Bronchial epithelial cell (primary cell): ENCODE measurements around the gene MARCKSL1. TPM values are rescaled to one million over a fixed set of nuclear protein-coding genes. Genes with fewer than 3 reads are reported as not detected.

Experiments used
- DNase-seq: peaks from one replicate; pipeline ENCODE4 v3.0.0-alpha.2; 2010; ENCODE audit warnings: low read depth
- FAIRE-seq: peaks from 2 replicates; lab custom pipeline; 2011; peaks lifted over from hg19 to GRCh38; lab: Jason Lieb, UNC
- H3K27me3 ChIP-seq: 2 replicates; pipeline ENCODE4 v1.5.1; 2011; ENCODE audit warnings: low read length; ENCODE audit not compliant: control insufficient read depth, insufficient read depth
- H3K36me3 ChIP-seq: 2 replicates; pipeline ENCODE4 v1.5.1; 2011; ENCODE audit warnings: low read length; ENCODE audit not compliant: control insufficient read depth, insufficient read depth
- H3K4me3 ChIP-seq: 2 replicates; pipeline ENCODE4 v1.5.1; 2011; ENCODE audit warnings: mild to moderate bottlenecking, low read depth, low read length, control low read depth
- CTCF ChIP-seq: IDR thresholded peaks from 2 replicates; pipeline ENCODE4 v1.5.1; 2011; ENCODE audit warnings: mild to moderate bottlenecking, moderate library complexity, low read length, control low read depth, inconsistent platforms; ENCODE audit not compliant: insufficient read depth, severe bottlenecking
- total RNA-seq: library from RNA; depleted of rRNA; stranded (reverse); fragments of >200 nt; gene quantifications from 2 replicates; pipeline ENCODE4 v1.2.1, GENCODE V29; 2014

MARCKSL1 gene
- total RNA-seq = 3.2 and 4.2 TPM in 2 replicates

GRCh38 chr1:32335790-32336590 is at the start of gene MARCKSL1:
Gene MARCKSL1 (minus strand): TSS chr1:32336233. CDS start chr1:32336033, 200 bp downstream.
- FAIRE-seq = no peak
- peak; percentile 16 for DNase-seq
- peaks cover 2% of the 10 kb centered on the region for H3K36me3 ChIP-seq
- no peak for TF ChIP-seq CTCF
- no peaks in the 10 kb centered on the region for H3K27me3 ChIP-seq
- H3K4me3 ChIP-seq = peak within 1 kb of the TSS; percentile 56

GRCh38 chr1:32380057-32380456 is 44.0 kb upstream of the MARCKSL1 start:
- TF ChIP-seq CTCF = no peak
- Histone ChIP-seq H3K27me3 (no peaks in the 10 kb centered on the region), H3K4me3 (no peak overlapping the region), H3K36me3 (peaks cover 36% of the 10 kb centered on the region)
- DNase-seq (no peak), FAIRE-seq (no peak)

DNA sequence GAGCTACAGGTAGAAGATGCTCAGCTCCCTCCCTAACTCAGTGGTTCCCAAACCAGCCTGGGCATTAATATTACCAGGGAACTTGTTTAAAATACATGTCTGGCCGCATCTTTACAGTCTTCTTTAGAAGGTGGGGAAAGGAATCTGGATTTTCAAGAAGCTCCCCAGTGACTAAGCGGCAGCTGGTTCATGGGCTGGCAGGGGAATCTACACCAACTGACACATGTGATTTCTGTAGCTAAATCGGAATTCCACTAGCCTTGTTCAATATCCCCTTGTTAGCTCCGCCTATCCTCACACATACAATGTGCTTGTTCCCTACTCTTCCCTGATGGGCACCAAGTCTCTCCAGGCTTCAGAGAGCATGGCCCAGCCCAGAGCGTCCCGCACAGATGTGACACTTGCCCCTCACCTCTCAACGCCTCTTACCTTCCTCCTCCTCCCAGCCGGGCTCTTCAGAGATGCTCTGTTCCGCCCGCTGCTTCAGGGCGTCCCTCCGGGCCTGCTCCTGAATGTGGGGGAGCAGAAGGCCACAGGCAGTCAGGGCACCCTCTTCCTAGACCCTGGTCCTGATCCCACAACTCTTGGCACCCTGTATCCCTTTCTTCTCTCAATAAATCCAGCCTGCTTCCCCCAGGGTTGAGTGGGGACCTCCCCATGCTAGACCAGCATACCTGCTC is 41.6 kb upstream of the MARCKSL1 start:
- Histone ChIP-seq H3K27me3 (no peaks in the 10 kb centered on the region), H3K36me3 (peaks cover 33% of the 10 kb centered on the region), H3K4me3 (no peak overlapping the region)
- FAIRE-seq = no peak
- TF ChIP-seq CTCF = no peak
- DNase-seq = peak; percentile 28

DNA sequence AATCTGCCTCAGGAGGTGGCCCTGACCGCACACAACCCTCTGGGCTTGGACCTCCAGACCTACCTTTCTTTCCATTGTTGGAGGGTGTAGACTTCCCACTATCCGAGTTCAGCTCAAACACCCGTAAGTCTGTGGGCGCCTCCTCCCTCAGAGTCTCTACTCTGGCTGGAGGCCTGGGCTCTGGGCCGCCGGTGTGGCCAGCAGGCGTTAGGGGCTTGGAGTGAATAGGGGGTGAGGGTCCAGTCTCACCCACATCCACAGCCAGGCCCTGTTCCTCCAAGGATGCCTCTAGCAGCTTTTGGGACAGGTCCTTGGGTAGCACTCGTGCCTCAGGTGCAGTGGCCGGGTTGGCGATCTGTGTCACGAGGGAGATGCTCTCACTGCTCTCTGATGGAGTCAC is 40.2 kb upstream of the MARCKSL1 start:
- no peaks in the 10 kb centered on the region for H3K27me3 ChIP-seq
- FAIRE-seq (no peak), DNase-seq (no peak)
- peaks cover 34% of the 10 kb centered on the region for H3K36me3 ChIP-seq
- H3K4me3 ChIP-seq = no peak overlapping the region
- TF ChIP-seq CTCF = no peak

- Histone ChIP-seq H3K4me3 (no peak overlapping the region), H3K27me3 (no peaks in the 10 kb centered on the region), H3K36me3 (peaks cover 26% of the 10 kb centered on the region)
- DNase-seq (no peak), FAIRE-seq (no peak)
- TF ChIP-seq CTCF = no peak
Measured at GRCh38 chr1:32373996-32374592, 38.1 kb upstream of the MARCKSL1 start.
